Measurements from ENCODE around the gene MAP2K7.

Gene MAP2K7

GRCh38 chr19:7924241-7924640 lies 20.6 kb downstream of the MAP2K7 start:
- H3K4me3 ChIP-seq (ENCODE audit: control insufficient read depth, low read depth, low read length): no peak overlapping the region
- DNase-seq (ENCODE audit: low read depth): no peak
- no peak for TF ChIP-seq CTCF (IDR thresholded peaks at IDR 0.05; ENCODE audit: control insufficient read depth, insufficient read depth, low read depth, low read length, missing control alignments)

DNA sequence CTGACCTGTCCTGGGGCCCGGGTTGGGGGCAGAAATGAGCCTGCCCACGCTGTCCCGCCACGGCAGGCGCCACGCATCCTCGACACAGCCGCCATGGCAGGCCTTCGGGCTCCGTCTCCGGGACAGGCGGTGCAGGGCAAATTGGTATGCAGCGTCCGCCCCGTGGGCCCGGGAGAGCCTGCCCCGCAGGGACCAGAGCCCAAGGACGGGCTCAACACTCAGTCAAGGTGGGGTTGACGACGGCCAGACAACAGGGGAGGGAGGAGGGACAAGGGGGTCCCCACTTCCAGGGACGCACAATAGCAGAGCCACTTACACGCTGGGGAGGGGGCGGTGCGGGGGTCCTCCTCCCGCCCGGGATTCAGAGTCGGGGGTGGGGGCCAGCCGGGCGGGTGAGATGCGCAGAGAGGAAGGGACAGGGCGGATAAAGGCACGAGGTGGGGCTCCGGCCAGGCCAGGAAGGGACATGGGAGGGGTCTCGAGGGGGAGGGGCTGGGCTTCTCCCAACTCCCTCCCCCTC lies 21.0 kb downstream of the MAP2K7 start:
- H3K4me3 ChIP-seq (ENCODE audit: control insufficient read depth, low read depth, low read length): no peak overlapping the region
- TF ChIP-seq CTCF (IDR thresholded peaks at IDR 0.05; ENCODE audit: control insufficient read depth, insufficient read depth, low read depth, low read length, missing control alignments): no peak
- no peak for DNase-seq (ENCODE audit: low read depth)

DNA sequence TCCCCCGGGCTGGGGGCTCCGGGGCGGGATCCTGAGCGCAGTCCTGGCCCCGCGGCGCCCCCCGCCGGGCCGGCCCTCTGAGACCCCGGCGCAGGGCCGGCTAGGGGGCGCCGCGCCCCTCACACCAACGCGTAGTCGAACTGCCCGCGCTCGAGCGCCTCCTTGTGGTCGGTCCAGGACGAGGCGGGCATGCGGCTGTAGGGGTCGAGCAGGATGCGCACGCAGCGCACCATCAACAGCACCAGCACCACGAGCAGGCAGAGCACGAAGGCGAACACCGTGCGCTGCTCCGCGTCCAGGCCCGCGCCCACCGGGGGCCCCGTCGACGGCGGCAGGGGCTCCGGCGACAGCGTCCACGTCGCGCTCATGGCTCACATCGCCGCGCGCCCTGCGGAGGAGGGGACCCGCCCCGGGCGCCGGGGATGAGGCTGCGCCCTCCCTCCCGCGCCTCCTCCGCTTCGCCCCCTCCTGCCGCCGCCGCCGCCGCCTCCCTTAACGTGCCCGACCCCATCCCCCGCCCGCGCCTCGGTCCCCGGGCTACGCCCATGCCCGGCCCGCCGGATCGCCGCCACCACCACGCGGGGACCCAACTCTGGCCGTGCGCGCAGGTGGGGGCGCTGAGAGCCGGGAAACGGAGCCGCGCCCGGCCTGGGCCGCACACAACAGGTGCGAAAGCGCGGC lies 21.6 kb downstream of the MAP2K7 start:
- H3K4me3 ChIP-seq (ENCODE audit: control insufficient read depth, low read depth, low read length): peak overlapping the region; percentile 11
- TF ChIP-seq CTCF (IDR thresholded peaks at IDR 0.05; ENCODE audit: control insufficient read depth, insufficient read depth, low read depth, low read length, missing control alignments): peak; percentile 74
- DNase-seq (ENCODE audit: low read depth): no peak

DNA sequence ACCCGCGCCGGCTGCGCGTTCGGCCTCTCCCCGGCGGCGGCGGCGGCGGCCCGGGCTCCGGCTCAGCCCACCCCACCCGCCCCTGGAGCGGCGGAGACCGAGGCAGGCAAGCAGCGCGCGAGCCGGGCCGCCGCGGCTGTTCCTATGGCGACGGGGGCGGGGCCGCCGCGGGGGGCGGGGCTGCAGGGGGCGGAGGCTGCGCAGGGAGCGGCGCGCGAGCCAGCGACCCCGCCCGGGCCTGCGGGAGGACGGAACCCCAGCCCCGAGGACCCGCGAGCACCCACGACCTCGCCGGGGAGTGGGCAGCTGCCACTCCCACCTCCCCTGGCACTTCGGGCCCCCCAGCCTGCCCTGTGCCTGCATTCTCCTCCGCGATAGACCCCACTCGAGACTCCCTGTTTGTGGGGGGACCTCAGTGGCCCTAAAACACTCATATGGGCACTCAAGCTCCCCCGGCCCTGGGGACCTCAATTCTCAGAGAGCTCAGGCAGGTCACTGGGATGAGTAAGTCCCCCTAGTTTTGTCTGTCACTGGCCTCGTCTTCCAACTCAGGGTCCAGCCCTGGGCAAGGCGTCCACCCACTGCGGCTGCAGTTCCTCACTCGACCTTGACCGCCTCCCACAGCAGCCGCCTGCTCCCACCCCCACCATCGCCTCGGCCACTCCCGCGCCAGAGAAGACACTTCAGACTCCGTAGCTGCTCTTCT lies 22.5 kb downstream of the MAP2K7 start, which contains the start of gene CTXN1:
Gene CTXN1, minus strand, starts transcription at position 115 of the 706 bp plus-strand sequence. CDS start 597 bp downstream, outside the sequence.
- DNase-seq (ENCODE audit: low read depth): no peak
- peak within 1 kb of the TSS; percentile 48 for H3K4me3 ChIP-seq (ENCODE audit: control insufficient read depth, low read depth, low read length)
- TF ChIP-seq CTCF (IDR thresholded peaks at IDR 0.05; ENCODE audit: control insufficient read depth, insufficient read depth, low read depth, low read length, missing control alignments): no peak

DNA sequence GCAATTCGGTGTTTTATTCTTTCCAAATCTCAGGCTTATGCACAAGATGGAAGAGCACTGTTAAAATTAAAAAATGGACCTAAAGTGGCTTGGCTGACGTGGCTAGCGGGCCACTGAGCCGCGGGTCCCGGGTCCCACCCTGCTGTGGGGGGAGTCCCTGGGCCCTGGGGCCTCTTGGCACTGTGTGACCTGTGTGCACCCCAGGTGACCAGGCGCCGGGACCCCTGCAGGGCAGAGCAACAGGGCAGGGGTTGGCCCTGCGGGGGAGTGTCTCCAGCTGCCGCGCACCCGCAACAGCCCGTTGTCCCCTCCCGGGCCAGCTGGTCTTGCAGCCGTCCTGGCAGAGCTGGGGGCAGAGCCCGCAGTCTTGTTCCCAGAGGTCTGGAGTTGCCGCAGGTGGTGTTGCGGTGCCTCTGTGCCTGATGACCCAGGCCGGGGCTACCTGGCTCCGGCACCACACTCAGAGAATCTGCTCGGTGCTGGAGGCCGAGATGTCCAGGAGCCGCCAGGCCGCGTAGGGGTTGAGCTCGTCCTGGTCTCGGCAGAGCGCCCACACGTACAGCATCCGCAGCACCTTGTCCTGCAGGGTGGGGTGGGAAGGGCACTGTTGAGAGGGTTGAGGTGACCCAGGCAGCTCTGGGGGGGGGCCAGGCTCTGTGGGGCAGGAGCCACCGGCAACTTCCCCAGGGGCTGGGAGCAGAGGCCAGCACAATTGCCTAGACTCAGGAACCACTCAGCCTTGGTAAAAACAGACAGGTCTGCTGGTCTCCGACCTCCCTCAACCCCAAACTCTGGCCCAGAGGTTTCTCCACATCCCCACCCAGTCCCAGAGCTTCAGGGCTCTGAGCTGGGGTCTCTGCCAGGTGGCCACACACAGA lies 23.3 kb downstream of the MAP2K7 start:
- no peak overlapping the region for H3K4me3 ChIP-seq (ENCODE audit: control insufficient read depth, low read depth, low read length)
- TF ChIP-seq CTCF (IDR thresholded peaks at IDR 0.05; ENCODE audit: control insufficient read depth, insufficient read depth, low read depth, low read length, missing control alignments): no peak
- DNase-seq (ENCODE audit: low read depth): no peak

All from AG09309 (cell line).